HT1080 (cell line): ENCODE results near the gene SEC23A. TPM values are rescaled to one million over a fixed set of nuclear protein-coding genes. Genes with fewer than 3 reads are reported as not detected.

ENCODE experiments used
- DNase-seq: peaks from one replicate; pipeline ENCODE4 v3.0.0-alpha.2; 2015; ENCODE audit warnings: low read depth
- small RNA-seq: library from RNA; depleted of rRNA; stranded (forward); fragments of <200 nt; gene quantifications from one replicate; pipeline ENCODE3, GENCODE V24; 2014
- total RNA-seq: library from RNA; depleted of rRNA; stranded (reverse); fragments of >200 nt; shearing (Covaris generic); gene quantifications from 2 replicates; pipeline ENCODE4 v1.2.3, GENCODE V29; 2014; rRNA removed

SEC23A gene
- total RNA-seq, 1 experiment from 2014 or later: 95.6 TPM

GRCh38 chr14:38992067-38992844, 110.8 kb downstream of the SEC23A start:
- DNase-seq: no peak

GRCh38 chr14:38991299-38991698, 111.7 kb downstream of the SEC23A start:
- DNase-seq: no peak

GRCh38 chr14:38989922-38990546, 113.0 kb downstream of the SEC23A start:
- DNase-seq: peak; percentile 32

- DNase-seq: no peak
These were observed 115.3 kb downstream of the SEC23A start for GRCh38 chr14:38987781-38988180.

GRCh38 chr14:38982837-38983236, 120.2 kb downstream of the SEC23A start:
- DNase-seq: no peak

- no peak for DNase-seq
These were observed 120.8 kb downstream of the SEC23A start for GRCh38 chr14:38982278-38982677.

Small RNAs within 50 kb of the gene (small RNA-seq; reads per million reads assigned to genes)
- gene AL109628.1: not detected
- gene RF00019: not detected

Other genes starting within 250 kb of the SEC23A start
- gene GEMIN2, start 11.1 kb upstream of the SEC23A start, total RNA-seq: 34.5 and 36.2 TPM in 2 replicates
- gene TRAPPC6B, start 67.1 kb upstream of the SEC23A start, total RNA-seq: 13.7 and 19.7 TPM in 2 replicates
- 31.2 and 33.0 TPM in 2 replicates for gene PNN, start 72.0 kb upstream of the SEC23A start, total RNA-seq
- gene MIA2, start 130.7 kb upstream of the SEC23A start, total RNA-seq: 7.4 and 8.4 TPM in 2 replicates